ENCODE results near the gene MDK. TPM values are rescaled to one million over a fixed set of nuclear protein-coding genes. Genes with fewer than 3 reads are reported as not detected.

MDK gene
- total RNA-seq, 6 experiments from 2014 or later = 0.35 to 6.4 (median 4.2) TPM

GRCh38 chr11:46366661-46367161 is 14.8 kb upstream of the MDK start:
- WGBS (ENCODE audit: insufficient coverage, low coverage, low lambda C conversion rate, missing lambda C conversion rate) = no CpG with 5 or more reads among the region's 31 CpGs
- Histone ChIP-seq H3K4me3 (no peak overlapping the region), H3K27me3 (no peaks in the 10 kb centered on the region), H3K9me3 (no peaks in the 10 kb centered on the region), H3K27ac (no peak overlapping the region), H3K36me3 (peaks cover 0 to 4% (median 0%) of the 10 kb centered on the region in 4 donors), H3K4me1 (no peaks in the 10 kb centered on the region)
- ATAC-seq (no peak), DNase-seq (peak in 1 of 3 donors; percentile 50)
- intact Hi-C loops (cut with DNase I) = no loop called here
- TF ChIP-seq POLR2A (IDR thresholded peaks at IDR 0.05) (no peak), CTCF (IDR thresholded peaks at IDR 0.05) (no peak)

GRCh38 chr11:46367244-46367915 is 14.1 kb upstream of the MDK start:
- TF ChIP-seq POLR2A (IDR thresholded peaks at IDR 0.05) (no peak), CTCF (IDR thresholded peaks at IDR 0.05) (peak; percentile 67 to 92 (median 86))
- intact Hi-C loops (cut with DNase I) = no loop called here
- Histone ChIP-seq H3K9me3 (no peaks in the 10 kb centered on the region), H3K4me3 (no peak overlapping the region), H3K27me3 (no peaks in the 10 kb centered on the region), H3K36me3 (peaks cover 0 to 4% (median 0%) of the 10 kb centered on the region in 4 donors), H3K4me1 (no peaks in the 10 kb centered on the region), H3K27ac (no peak overlapping the region)
- 29% methylated on average over 16 of the region's 32 CpGs for WGBS (ENCODE audit: insufficient coverage, low coverage, low lambda C conversion rate, missing lambda C conversion rate)
- ATAC-seq = peak; percentile 59 to 75 (median 64)
- peak; percentile 69 to 72 (median 69) for DNase-seq

GRCh38 chr11:46367916-46368267 is 13.6 kb upstream of the MDK start:
- peak in 1 of 4 donors; percentile 12 for TF ChIP-seq CTCF (IDR thresholded peaks at IDR 0.05)
- TF ChIP-seq POLR2A (IDR thresholded peaks at IDR 0.05) = no peak
- DNase-seq = peak in 1 of 3 donors; percentile 49
- no peak for ATAC-seq
- peaks cover 0 to 4% (median 0%) of the 10 kb centered on the region in 4 donors for H3K36me3 ChIP-seq
- intact Hi-C loops (cut with DNase I) = no loop called here
- no peak overlapping the region for H3K27ac ChIP-seq
- no peaks in the 10 kb centered on the region for H3K4me1 ChIP-seq
- WGBS (ENCODE audit: insufficient coverage, low coverage, low lambda C conversion rate, missing lambda C conversion rate) = no CpG with 5 or more reads among the region's 12 CpGs
- H3K9me3 ChIP-seq = no peaks in the 10 kb centered on the region
- no peak overlapping the region for H3K4me3 ChIP-seq
- H3K27me3 ChIP-seq = no peaks in the 10 kb centered on the region

- H3K4me3 ChIP-seq = no peak overlapping the region
- no peaks in the 10 kb centered on the region for H3K27me3 ChIP-seq
- no peaks in the 10 kb centered on the region for H3K4me1 ChIP-seq
- H3K36me3 ChIP-seq = peaks cover 0 to 13% (median 8%) of the 10 kb centered on the region in 4 donors
- peak; percentile 58 to 73 (median 70) for TF ChIP-seq CTCF (IDR thresholded peaks at IDR 0.05)
- no peak for TF ChIP-seq POLR2A (IDR thresholded peaks at IDR 0.05)
- H3K27ac ChIP-seq = no peak overlapping the region
- peak; percentile 53 to 74 (median 64) for ATAC-seq
- DNase-seq = peak in 2 of 3 donors; percentile 42 to 65
- WGBS (ENCODE audit: insufficient coverage, low coverage, low lambda C conversion rate, missing lambda C conversion rate) = 75% methylated on average over 4 of the region's 25 CpGs
- intact Hi-C loops (cut with DNase I) = no loop called here
- no peaks in the 10 kb centered on the region for H3K9me3 ChIP-seq
Measured at GRCh38 chr11:46369458-46370152, 11.9 kb upstream of the MDK start.

All from right lobe of liver (tissue), 6 donors.